Fibroblast of peridontal ligament (primary cell): ENCODE data around the gene MAP7D1.
"Not testable (repeated sequence)": the region's sequence is repeated elsewhere in the genome, so short reads cannot be mapped to it uniquely, and the experiment has no call there.

Experiments
- DNase-seq: peaks from one replicate; pipeline ENCODE4 v3.0.0-alpha.2; 2010; ENCODE audit errors: extremely low read depth

MAP7D1 gene

DNA sequence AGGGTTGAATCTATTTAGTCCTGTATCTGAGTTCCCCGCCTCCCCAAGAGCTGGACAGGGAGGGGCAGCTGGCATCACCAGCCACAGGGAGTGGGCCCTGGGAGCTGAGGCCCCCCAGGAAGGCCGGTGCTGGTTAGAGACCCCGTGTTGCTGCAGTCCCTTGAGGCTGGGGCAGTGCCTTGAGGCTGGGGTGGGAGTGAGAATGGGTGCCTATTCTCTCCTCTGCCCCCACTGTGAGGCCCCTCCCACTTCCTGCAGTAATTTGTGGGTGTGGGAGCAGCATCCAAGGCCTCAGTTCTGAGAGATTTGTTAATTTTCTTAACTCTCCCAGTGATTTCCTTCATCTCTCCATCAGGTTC is 4.1 kb upstream of the MAP7D1 start:
- DNase-seq = no peak

DNA sequence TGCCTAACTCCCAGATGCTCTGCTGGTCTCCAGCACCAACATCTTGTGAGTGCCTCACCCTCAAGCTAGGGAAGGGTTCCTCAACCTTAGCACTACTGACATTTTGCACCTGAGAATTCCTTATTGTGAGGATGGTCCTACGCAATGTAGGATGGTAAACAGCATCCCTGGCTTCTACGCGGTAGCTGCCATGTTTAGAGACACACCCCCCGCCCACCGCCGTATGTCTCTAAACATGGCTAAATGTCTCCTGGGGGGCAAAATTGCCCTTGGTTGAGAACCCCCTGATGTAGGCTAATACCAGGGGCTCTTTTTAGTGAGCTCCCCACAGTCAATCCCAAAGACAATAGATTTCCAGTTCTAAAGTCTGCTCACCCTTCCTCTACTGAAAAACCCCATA is 2.5 kb upstream of the MAP7D1 start:
- DNase-seq = no peak

DNA sequence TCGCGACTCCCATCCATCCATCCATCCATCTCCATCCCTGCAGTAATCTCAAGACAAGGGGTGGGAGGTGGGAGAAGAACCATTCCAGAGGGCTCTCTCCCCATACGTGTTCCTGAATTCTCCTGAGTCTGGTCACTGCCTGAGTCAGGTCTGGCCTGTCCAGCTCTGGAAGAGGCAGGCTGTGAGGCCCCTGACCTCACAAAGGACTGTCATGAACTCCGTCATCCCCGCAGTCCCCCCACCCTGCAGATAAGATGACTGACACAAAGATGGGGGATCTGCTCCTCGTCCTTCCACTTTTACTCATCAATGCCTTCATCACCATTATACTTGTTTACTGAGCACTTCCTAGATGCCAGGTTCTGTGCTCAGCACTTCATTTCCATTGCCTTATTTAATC is 1.6 kb upstream of the MAP7D1 start:
- DNase-seq = no peak

DNA sequence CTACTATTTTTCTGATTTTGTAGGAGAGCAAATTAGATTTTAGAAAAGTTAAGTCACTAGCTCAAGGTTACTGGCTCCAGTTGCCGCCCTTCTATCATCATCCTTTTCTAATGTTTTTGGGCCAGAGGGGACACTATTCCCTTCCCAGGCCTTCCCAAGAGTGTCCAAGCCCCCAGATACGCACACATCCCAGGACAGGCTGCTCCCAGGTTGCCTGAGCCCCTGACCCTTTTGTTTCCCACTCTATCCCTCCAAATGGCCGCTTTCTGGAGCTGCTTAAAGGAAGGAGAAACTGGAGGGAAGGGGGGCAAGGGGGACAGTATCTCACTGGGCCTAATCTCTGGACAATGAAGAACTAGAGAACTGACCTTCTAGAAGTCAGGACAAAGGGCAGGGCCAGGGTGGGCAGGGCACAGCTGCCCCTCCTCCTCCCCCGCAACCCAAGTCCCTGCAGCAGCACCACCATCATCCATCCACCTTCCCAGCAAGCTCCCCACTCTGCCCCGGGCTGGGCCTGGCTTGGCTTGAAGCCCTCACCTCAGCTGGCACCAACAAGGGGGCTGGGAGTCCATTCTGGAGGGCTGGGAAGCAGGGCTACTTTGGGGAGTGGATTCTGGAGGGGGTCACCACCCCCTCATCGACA is 1.1 kb upstream of the MAP7D1 start:
- no peak for DNase-seq

DNA sequence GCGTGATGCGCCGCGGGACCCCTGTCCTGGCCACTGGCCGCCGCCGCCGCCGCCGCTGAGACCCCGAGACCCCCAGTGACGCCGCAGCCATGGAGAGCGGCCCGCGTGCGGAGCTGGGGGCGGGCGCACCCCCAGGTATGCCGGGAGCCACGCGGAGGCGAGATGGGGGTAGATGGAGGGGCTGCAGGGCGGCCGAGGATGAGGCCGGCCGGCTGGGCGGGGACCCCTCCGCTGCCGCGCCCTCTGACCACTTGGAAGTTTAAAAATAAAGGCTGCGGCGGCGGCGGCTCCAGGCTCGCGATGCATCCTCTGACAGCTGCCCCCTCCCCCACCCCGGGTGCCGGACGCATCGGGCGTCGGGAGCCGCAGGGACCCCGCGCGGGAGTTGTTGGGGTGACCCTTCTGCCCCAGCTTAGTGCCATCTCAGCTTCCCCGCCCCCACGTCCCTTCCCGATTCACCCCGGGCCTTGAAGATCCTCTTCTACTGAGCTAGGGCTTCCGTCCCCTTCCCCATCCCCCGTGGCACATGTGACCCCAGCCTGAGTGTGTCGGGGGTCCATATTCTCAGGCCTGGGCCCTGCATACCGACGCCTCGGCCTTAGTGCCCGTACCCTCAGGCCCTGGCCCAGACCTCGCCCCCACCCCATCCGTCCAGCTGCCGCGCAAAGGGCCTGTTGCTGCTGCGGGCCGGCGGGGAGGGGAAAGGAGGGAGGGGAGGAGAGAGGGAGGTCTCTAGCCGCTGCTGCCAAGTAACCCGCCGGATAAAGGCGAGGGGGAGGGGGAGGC is 562 bp downstream of the MAP7D1 start:
- peak; percentile 30 for DNase-seq

DNA sequence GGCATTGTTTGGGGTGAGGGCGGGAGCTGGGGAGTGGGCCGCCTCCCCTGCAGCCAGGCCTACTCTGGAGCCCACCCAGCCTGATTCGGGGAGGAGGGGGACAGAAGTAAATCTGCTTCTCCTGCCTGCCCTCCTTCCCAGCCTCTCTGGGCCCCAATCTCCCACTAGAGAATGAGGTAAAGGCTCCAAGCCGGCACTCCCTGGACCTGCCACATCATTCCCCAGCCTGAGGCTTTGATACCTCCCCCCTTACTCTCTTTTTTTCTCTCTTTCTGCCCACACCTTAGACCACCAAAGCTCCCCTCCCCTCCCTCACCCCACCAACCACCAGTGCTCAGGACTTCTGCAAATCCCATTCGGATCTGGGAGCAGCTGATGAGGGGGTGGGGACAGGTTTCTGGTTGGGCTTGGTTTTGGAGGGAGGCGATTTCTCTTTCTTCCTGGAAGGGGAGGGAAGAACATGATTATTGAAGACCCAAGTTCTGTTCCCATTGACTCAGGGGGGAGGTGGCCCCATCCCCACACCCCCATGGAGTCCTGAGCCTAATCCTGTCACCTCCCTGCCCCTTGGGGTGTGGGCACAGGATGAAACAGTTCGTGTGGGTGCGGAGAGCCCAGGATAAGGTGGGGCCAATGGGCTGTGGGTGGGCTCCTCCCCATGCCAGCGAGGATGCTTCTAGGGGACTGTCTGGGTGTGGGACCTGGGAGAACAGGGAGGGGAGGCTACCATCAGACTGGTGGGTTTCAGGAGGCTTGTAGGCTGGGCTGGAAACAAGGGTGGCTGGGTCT is 1.3 kb downstream of the MAP7D1 start:
- DNase-seq = peak; percentile 31

DNA sequence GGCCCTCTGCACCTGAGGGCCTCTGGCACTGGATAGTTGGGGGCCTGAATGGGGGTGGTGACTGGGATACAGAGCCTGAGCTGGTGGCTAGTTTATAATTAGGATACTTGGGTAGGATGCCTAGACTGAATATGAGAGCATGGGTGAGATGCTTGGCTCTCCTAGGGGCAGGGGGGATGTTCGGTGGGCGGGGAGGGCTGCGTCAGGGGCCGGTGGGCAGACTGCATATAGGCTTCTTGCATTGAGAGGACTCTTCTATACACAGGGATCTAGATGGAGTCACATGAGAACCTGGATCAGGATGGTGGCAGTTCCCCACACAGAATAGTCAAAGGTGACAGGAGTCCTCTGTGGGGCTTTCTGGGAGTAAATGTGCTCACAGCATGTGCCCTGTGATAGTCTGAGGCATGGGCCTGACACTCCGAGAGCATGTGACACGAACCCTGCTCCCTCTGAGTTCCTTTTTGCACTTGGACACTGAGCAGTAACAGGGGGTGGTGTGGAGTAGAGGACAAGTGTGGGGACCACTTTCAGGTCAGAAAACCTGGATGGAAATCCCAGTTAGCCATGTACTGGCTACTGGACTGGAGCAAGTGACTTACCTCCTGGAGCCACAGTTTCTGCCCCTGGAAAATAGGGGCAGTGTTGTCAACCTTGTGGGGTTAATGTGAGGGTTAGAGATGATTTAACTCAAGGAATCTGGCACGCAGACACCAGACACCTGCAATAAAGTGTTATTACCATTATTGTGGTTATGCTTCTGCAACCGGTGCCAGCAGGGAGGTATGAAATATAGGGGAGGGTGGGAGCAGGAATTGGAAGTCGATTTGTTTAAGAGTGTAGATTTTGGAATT is 2.2 kb downstream of the MAP7D1 start:
- DNase-seq = no peak

DNA sequence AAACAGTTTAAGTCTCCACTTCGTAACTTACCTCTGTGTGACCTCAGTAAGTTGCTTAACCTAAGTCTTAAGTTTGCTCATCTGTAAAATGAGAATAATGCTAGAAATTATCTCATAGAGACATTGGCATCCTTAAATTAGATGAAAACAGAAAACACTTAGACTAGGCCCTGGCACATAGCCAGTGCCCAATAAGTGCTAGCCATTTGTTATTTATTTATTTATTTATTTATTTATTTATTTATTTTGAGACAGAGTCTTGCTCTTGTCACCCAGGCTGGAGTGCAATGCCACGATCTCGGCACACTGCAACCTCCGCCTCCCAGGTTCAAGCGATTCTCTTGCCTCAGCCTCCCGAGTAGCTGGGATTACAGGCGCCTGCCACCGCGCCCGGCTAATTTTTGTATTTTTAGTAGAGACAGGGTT is 2.9 kb downstream of the MAP7D1 start:
- not testable (repeated sequence) for DNase-seq

DNA sequence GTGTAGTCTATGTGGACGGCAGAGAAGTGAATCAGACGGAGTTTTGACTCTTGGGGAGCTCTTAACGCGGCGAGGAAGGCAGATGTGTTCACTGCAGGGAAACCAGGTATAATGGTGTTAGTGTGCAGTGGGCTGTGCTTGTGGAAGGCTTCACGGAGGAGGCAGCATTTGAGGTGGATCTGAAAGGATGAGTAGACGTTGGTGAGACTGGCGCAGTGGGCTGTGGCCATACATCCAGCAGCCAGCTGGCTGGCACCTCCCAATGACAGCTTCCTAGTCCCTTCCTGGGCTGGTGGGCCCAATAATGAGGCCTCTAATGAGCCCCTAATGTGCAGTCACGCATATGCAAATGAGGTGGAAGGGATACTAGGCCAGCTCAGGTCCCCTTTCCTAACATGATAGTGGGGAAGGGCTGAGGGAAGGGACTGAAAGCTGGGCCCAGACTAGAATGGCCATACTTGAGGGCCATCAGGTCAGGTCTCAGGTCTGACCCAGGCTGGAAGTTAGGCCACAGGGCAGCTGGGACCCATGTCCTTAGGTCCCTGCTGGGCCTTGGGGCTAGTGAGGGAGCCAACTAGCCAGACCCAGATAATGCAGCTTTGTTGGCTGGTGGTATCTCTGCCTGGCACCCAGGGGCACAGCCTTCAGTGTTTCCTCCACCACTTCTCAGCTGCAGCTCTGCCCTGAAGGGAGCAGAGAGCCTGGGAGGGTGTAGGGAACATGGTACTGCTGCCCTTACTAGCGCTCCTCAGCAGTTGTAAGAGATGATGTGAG is 3.8 kb downstream of the MAP7D1 start:
- no peak for DNase-seq

DNA sequence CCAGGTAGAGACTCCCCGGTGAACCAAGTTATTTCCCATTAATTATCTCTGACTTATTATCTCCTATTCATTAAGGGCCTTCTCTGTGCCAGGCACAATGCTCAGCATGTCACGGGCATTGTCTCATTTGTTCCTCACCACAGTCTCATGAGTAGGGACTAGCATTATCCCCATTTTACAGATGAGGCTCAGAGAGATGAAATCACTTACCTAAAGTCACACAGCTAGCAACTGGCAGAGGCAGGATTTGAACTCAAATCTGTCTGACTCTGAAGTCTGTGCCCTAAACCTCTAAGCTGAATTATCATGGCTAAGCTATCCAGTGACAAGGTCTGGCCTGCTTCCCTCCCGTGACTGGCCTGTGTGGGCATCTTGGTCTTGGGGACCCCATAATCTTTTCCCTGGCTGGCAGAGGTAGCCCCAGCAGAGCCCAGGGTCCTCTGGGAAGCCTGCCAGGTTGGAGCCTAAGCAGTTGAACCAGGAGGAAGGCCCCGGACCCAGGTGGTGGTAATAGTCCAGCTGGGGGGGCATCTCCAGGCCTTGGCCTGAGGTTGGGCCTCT is 4.5 kb downstream of the MAP7D1 start:
- no peak for DNase-seq

DNA sequence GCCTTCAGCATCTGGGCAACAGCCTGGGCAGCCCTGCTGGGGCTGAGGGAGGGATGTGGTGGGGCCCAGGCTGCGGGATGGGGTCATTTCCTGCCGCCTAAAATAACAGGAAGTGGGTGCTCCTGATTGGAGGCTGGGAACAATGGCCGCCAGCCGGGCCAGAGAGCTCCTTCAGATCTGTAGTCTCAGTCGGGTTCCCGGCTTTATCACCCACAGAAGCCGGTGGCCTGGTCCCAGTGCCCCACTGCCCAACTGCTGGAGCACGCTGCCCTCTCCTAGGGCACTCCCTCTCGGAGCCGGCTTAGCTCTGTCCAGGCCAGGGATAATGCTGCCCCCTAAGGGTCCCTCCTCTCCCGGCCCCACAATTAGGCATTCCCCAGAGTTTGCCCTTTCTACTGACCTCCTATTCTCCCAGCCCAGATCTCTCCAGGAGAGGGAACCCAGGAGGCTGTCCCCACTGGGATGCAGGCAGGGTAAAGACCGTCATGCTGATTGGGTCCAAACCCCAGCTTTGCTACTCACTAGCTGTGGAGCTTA is 5.1 kb downstream of the MAP7D1 start:
- peak; percentile 61 for DNase-seq

DNA sequence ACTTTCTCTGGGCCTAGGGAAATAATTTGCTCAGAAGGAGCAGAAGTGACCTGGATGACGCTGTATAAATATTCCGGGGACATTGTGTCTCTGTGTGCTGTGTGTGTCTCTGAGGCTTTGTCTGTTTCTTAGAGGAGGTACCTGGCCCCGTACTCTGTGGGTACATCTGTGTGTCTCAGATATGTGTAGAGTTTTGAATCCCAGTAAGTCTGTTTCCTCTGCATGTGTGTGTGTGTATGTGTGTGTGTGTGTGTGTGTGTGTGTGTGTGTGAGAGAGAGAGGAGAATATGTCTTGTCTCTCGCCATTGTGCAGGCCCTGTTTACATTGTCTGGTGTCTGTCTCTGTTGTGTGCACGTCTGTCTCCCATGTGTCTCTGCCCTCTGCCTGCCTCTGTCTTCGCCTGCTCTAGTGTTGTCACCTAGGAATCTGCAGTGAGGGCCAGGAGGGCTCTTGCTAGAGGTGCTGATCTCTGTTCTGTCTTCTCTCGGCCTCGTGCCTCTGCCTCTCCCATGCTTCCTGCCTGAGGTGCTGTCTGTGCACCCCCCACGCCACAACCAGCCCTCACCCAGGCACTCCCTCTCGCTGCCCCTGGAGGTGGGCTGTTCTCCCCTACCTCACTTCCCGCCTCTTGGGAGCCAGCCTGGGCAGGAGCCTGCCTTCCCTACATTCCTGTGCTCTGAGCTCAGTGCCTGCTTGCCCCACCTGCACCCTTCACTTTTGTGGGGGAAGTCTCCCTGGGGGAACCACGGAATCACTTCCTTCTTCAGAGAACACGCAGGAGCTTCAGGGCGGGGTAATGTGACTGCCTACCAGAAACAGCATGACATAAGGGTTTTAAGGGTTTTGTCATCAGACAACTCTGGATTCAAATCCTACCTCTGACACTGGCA is 5.9 kb downstream of the MAP7D1 start:
- no peak for DNase-seq

DNA sequence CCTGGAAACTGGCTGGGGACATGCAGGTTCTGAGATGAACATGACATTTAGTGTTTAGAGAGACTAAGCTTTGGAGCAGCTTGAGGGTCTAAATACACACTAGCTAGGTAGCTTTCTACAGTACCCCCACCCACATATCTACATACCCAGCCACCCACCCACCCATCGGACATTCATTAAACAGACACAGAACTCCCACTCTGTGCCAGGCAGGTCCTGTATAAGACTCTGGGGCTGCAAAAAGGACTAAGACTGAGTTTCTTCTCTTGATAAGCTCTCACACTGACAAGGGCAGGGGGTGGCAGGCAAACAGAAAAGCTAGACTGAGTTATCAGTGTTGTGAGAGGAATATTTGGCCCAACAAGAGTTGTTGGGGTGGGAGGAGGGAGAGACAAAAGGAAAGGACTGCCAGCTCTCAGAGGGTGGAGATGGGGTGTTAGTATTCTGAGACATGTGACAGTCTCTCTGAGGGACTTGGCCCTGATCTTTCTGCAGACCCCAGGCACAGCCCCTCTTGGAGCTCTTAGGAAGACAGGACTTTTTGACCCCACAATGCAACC is 6.8 kb downstream of the MAP7D1 start:
- no peak for DNase-seq

DNA sequence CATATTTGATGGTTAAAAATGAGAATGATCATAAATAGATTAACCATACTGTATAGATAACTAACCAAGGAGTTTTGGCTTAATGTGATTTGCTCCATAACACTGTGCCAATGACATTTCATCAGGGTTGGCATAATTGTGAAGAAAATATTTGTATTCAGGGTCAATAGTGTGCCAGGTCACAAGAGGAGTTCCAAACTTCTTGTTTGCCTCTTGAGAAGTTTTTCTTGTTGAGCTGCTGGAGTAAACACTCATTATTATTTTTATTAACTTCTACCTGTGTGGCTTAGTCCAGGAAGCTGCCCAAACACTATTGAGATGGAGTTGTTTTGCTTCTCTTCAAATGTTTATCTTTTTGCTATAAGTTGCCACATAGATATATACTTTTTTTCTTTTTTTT is 7.5 kb downstream of the MAP7D1 start:
- no peak for DNase-seq

DNA sequence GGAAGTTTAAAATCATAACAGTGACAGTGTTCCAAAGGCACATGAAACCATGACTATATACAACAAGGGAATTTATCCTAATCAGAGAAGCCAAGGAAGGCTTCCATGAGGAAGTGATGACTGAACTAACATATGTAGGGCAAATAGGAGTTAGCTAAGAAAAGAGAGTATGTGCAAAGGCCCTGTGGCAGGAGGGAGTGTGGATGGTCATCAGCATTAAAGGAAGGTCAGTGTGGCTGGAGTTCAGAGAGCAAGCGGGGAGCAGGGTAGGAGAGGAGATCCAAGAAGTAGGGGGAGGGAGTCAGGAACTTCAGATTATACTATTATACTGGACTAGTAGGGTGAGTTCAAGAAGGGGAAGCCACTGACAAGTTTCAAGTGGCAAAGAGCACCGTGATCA is 8.4 kb downstream of the MAP7D1 start:
- no peak for DNase-seq

DNA sequence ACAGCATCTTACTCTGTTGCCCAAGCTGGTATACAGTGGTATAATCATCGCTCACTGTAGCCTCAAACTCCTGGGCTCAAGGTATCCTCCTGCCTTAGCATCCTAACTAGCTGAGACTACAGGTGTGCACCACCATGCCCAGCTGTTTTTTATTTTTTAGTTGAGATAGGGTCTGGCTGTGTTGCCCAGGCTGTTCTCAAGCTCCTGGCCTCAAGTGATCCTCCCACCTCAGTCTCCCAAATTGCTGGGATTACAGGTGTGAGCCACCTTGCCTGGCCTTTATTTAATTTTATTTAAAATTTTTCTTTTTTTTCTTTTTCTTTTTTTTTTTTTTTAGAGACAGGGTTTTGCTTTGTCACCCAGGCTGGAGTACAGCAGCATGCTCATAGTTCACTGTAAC is 9.2 kb downstream of the MAP7D1 start:
- DNase-seq = no peak

DNA sequence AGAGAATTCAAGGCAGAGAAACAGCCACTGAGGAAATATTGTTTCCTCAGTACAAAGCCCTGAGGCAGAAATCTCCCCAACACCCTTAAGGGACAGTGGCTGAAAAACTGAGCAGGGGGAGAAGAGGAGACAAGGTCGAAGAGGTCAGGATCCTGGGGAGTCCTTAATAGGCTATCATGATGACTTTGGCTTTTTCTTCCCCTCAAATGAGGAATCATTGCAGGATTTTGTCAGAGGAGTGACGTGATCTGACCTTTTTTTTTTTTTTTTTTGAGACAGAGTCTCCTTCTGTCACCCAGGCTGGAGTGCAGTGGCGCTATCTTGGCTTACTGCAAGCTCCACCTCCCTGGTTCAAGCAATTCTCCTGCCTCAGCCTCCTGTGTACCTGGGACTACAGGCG is 10.2 kb downstream of the MAP7D1 start:
- no peak for DNase-seq

DNA sequence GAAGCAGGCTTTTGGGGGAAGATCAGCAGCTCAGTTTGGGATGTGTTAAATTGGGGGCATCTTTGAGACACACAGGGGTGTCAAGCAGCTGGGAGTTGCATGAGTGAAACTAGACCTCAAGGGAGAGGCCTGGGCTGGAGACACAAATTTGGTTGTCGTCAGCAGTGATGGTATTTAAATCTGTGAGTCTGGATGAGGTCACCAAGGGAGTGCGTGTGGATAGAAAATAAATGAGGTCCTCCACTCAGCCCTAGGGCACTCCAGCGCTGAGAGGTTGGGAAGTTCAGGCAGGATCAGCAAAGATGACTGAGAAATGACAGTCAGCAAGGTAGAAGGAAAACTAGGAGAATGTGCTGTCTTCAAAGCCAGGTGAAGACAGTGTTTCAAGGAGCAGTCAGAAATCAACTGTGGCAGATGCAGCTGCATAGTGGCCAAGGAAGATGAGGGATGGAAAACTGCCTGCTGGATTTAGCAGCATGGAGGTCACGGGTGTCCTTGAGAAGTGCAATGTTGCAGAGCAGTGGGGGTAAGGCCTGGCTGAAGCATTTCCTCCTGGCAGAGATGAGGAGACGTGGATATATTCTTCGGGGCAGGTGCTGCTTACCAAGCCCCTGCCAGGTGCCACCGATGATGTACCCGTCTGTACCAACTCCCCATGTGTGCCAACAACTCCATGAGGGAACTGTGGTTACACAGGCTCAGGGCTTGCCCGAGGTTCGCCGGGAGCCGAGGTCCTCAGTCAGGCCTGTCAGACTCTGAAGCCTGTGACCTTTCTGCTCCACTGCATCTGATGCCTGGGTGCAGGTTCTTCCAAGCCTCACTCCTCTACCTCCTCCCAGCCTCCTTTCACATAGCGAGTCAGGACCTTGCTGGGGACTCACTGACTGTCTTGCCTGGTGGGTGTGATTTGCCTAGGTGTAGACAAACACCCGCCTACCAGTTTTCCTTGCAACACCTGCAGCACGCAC is 11.3 kb downstream of the MAP7D1 start:
- DNase-seq = peak; percentile 77
